Neuronal stem cell (in vitro differentiated cells): Measurements from ENCODE around the gene ANKAR.

ENCODE experiments used
- DNase-seq: peaks from one replicate; pipeline ENCODE4 v3.0.0-alpha.2; 2013; ENCODE audit warnings: low spot score
- H2AFZ ChIP-seq: one replicate; pipeline ENCODE4 v1.6.1; 2013; ENCODE audit warnings: mild to moderate bottlenecking, low read length, inconsistent platforms
- H2AK5ac ChIP-seq: 2 replicates; pipeline ENCODE4 v1.6.1; 2013; ENCODE audit warnings: low read depth, mild to moderate bottlenecking, inconsistent platforms, low read length, moderate library complexity, mixed read lengths
- H2BK120ac ChIP-seq: 2 replicates; pipeline ENCODE4 v1.6.1; 2013; ENCODE audit warnings: low read depth, mild to moderate bottlenecking, inconsistent platforms, low read length, moderate library complexity, mixed read lengths
- H2BK12ac ChIP-seq: one replicate; pipeline ENCODE4 v1.6.1; 2013; ENCODE audit warnings: low read length, inconsistent platforms
- H2BK15ac ChIP-seq: 2 replicates; pipeline ENCODE4 v1.6.1; 2013; ENCODE audit warnings: mild to moderate bottlenecking, low read length, inconsistent platforms, mixed read lengths
- H2BK5ac ChIP-seq: one replicate; pipeline ENCODE4 v1.6.1; 2013; ENCODE audit warnings: inconsistent platforms, mild to moderate bottlenecking, low read length, moderate library complexity
- H3K14ac ChIP-seq: one replicate; pipeline ENCODE4 v1.6.1; 2013; ENCODE audit warnings: low read length, inconsistent platforms
- H3K18ac ChIP-seq: 2 replicates; pipeline ENCODE4 v1.6.1; 2013; ENCODE audit warnings: low read length, inconsistent platforms
- H3K23ac ChIP-seq: 2 replicates; pipeline ENCODE4 v1.6.1; 2013; ENCODE audit warnings: low read depth, mild to moderate bottlenecking, mixed read lengths, low read length, inconsistent platforms; ENCODE audit not compliant: poor library complexity
- H3K27ac ChIP-seq: replicated peaks from 3 replicates; pipeline ENCODE4 v1.5.1; 2013; ENCODE audit warnings: low read length, inconsistent platforms
- H3K27me3 ChIP-seq, 3 experiments: 2 replicates each; pipeline ENCODE4 v1.6.1; 2013; ENCODE audit warnings: low read length in 3 of 3, mild to moderate bottlenecking in 2 of 3, inconsistent platforms in 1 of 3, low read depth in 1 of 3, mixed read lengths in 1 of 3, moderate library complexity in 1 of 3; ENCODE audit not compliant: control insufficient read depth in 3 of 3, insufficient read depth in 3 of 3
- H3K36me3 ChIP-seq, 2 donors: replicated peaks in 1 of 2; 2 replicates each; pipeline ENCODE4 v1.6.1; 2013; ENCODE audit warnings: low read length in 2 of 2; ENCODE audit not compliant: control insufficient read depth in 2 of 2, insufficient read depth in 2 of 2
- H3K4ac ChIP-seq: 2 replicates; pipeline ENCODE4 v1.6.1; 2013; ENCODE audit warnings: inconsistent platforms, mild to moderate bottlenecking, low read length, moderate library complexity
- H3K4me1 ChIP-seq, 2 donors: 1 replicate in 1 of 2; 2 replicates in 1 of 2; pipeline ENCODE4 v1.6.1; 2013; ENCODE audit warnings: low read length in 2 of 2, low read depth in 1 of 2; ENCODE audit not compliant: control insufficient read depth in 2 of 2, insufficient read depth in 1 of 2
- H3K4me2 ChIP-seq: one replicate; pipeline ENCODE4 v1.6.1; 2013; ENCODE audit warnings: mild to moderate bottlenecking, low read length, inconsistent platforms; ENCODE audit not compliant: insufficient read depth, poor library complexity, severe bottlenecking
- H3K4me3 ChIP-seq, 2 donors: 2 replicates each; pipeline ENCODE4 v1.5.1; 2013; ENCODE audit warnings: low read length in 2 of 2, mild to moderate bottlenecking in 2 of 2, inconsistent platforms in 1 of 2, moderate library complexity in 1 of 2
- H3K79me1 ChIP-seq: one replicate; pipeline ENCODE4 v1.6.1; 2013; ENCODE audit warnings: low read depth, mild to moderate bottlenecking, inconsistent platforms, low read length, moderate library complexity
- H3K9ac ChIP-seq: one replicate; pipeline ENCODE4 v1.6.1; 2013; ENCODE audit warnings: mild to moderate bottlenecking, low read depth, low read length, inconsistent platforms; ENCODE audit not compliant: poor library complexity
- H3K9me3 ChIP-seq, 2 donors: replicated peaks in 1 of 2; 2 replicates each; pipeline versions ENCODE3 to v1.6.1; 2013; ENCODE audit warnings: low read length in 2 of 2, mild to moderate bottlenecking in 2 of 2, inconsistent platforms in 1 of 2, low read depth in 1 of 2, mixed read lengths in 1 of 2, moderate library complexity in 1 of 2; ENCODE audit not compliant: control insufficient read depth in 2 of 2, insufficient read depth in 1 of 2
- H4K8ac ChIP-seq: one replicate; pipeline ENCODE4 v1.6.1; 2013; ENCODE audit warnings: low read depth, mild to moderate bottlenecking, inconsistent platforms, low read length, moderate library complexity
- H4K91ac ChIP-seq: one replicate; pipeline ENCODE4 v1.6.1; 2013; ENCODE audit warnings: low read length, low read depth, mild to moderate bottlenecking, inconsistent platforms; ENCODE audit not compliant: poor library complexity
- WGBS, 2 donors: extraction: QIAGEN DNeasy Blood & Tissue Kit; methylation state at CpG; one replicate each; pipeline ENCODE4 v1.1.7; 2013; ENCODE audit warnings: missing lambda C conversion rate in 2 of 2, mixed read lengths in 1 of 2; ENCODE audit not compliant: insufficient read length in 2 of 2, insufficient replicate concordance in 1 of 2; ENCODE audit errors: extremely low coverage in 2 of 2; 5-methylcytosine and 5-hydroxymethylcytosine counted together

Gene ANKAR

GRCh38 chr2:189659734-189660133 is 14.7 kb upstream of the ANKAR start:
- no peak for DNase-seq
- H3K14ac ChIP-seq = no peak overlapping the region
- H3K27me3 ChIP-seq = no peaks in the 10 kb centered on the region
- H4K91ac ChIP-seq = no peak overlapping the region
- no peak overlapping the region for H3K4ac ChIP-seq
- H3K23ac ChIP-seq = no peak overlapping the region
- H2AFZ ChIP-seq = no peak overlapping the region
- H3K4me2 ChIP-seq = no peak overlapping the region
- no peak overlapping the region for H2BK15ac ChIP-seq
- no peak overlapping the region for H2AK5ac ChIP-seq
- H3K79me1 ChIP-seq = peaks cover 4% of the 10 kb centered on the region
- no peak overlapping the region for H3K4me3 ChIP-seq
- H3K4me1 ChIP-seq = peaks cover 3 to 4% of the 10 kb centered on the region in 2 donors
- peaks cover 0 to 14% of the 10 kb centered on the region in 2 donors for H3K36me3 ChIP-seq
- no peak overlapping the region for H3K27ac ChIP-seq
- H3K9ac ChIP-seq = no peak overlapping the region
- no peak overlapping the region for H3K18ac ChIP-seq
- no peak overlapping the region for H2BK5ac ChIP-seq
- WGBS, 2 donors = no CpG with 5 or more reads among the region's 2 CpGs
- H2BK120ac ChIP-seq = no peak overlapping the region
- no peak overlapping the region for H4K8ac ChIP-seq
- no peak overlapping the region for H2BK12ac ChIP-seq
- H3K9me3 ChIP-seq = no peaks in the 10 kb centered on the region

GRCh38 chr2:189660803-189661147 is 13.7 kb upstream of the ANKAR start:
- no peak overlapping the region for H2AFZ ChIP-seq
- H2AK5ac ChIP-seq = no peak overlapping the region
- H3K14ac ChIP-seq = no peak overlapping the region
- H3K4me2 ChIP-seq = no peak overlapping the region
- no peaks in the 10 kb centered on the region for H3K9me3 ChIP-seq
- H3K18ac ChIP-seq = no peak overlapping the region
- H3K4me3 ChIP-seq = no peak overlapping the region
- H3K23ac ChIP-seq = no peak overlapping the region
- no peak overlapping the region for H4K8ac ChIP-seq
- H2BK12ac ChIP-seq = no peak overlapping the region
- H3K36me3 ChIP-seq = peaks cover 0 to 23% of the 10 kb centered on the region in 2 donors
- no peak overlapping the region for H2BK120ac ChIP-seq
- no peak overlapping the region for H3K9ac ChIP-seq
- H3K4ac ChIP-seq = no peak overlapping the region
- H3K27me3 ChIP-seq = no peaks in the 10 kb centered on the region
- DNase-seq = no peak
- peaks cover 4% of the 10 kb centered on the region for H3K79me1 ChIP-seq
- no CpG with 5 or more reads among the region's 4 CpGs for WGBS, 2 donors
- H3K27ac ChIP-seq = no peak overlapping the region
- no peak overlapping the region for H2BK5ac ChIP-seq
- no peak overlapping the region for H2BK15ac ChIP-seq
- H3K4me1 ChIP-seq = peaks cover 3 to 4% of the 10 kb centered on the region in 2 donors
- H4K91ac ChIP-seq = no peak overlapping the region

- Histone ChIP-seq H4K91ac (no peak within 1 kb of the TSS), H3K4me1 (peaks cover 3 to 4% of the 10 kb centered on the region in 2 donors), H2BK5ac (no peak within 1 kb of the TSS), H3K14ac (no peak within 1 kb of the TSS), H4K8ac (no peak within 1 kb of the TSS), H3K27me3 (no peaks in the 10 kb centered on the region), H3K4me3 (peak within 1 kb of the TSS; percentile 88 to 94), H2BK120ac (no peak within 1 kb of the TSS), H3K18ac (peak within 1 kb of the TSS; percentile 68), H3K9ac (peak within 1 kb of the TSS; percentile 94), H2BK15ac (no peak within 1 kb of the TSS), H2AFZ (peak within 1 kb of the TSS; percentile 90), H3K4me2 (peak within 1 kb of the TSS; percentile 58), H2BK12ac (no peak within 1 kb of the TSS), H3K4ac (no peak within 1 kb of the TSS), H3K9me3 (no peaks in the 10 kb centered on the region), H3K36me3 (peaks cover 0 to 29% of the 10 kb centered on the region in 2 donors), H3K79me1 (peaks cover 4% of the 10 kb centered on the region), H2AK5ac (no peak within 1 kb of the TSS), H3K23ac (peak within 1 kb of the TSS; percentile 61), H3K27ac (no peak within 1 kb of the TSS)
- WGBS, 2 donors = no CpG with 5 or more reads among the region's 46 CpGs
- DNase-seq = peak; percentile 99
These were observed 13.1 kb upstream of the ANKAR start, which contains the start of gene ASNSD1 for GRCh38 chr2:189661148-189661956. ASNSD1 (plus strand) TSS chr2:189661459; CDS start chr2:189666133, 4,674 bp downstream.

GRCh38 chr2:189661957-189662321 is 12.5 kb upstream of the ANKAR start:
- Histone ChIP-seq H4K8ac (no peak overlapping the region), H4K91ac (no peak overlapping the region), H2BK5ac (no peak overlapping the region), H3K36me3 (peaks cover 3 to 35% of the 10 kb centered on the region in 2 donors), H2AFZ (peak overlapping the region; percentile 90), H3K23ac (no peak overlapping the region), H3K4me1 (peaks cover 3 to 4% of the 10 kb centered on the region in 2 donors), H3K4me3 (peak overlapping the region; percentile 88 to 94), H2AK5ac (no peak overlapping the region), H3K4me2 (peak overlapping the region; percentile 58), H3K4ac (no peak overlapping the region), H3K14ac (no peak overlapping the region), H3K9me3 (no peaks in the 10 kb centered on the region), H3K79me1 (peaks cover 4% of the 10 kb centered on the region), H2BK12ac (no peak overlapping the region), H3K27me3 (no peaks in the 10 kb centered on the region), H3K18ac (no peak overlapping the region), H2BK120ac (no peak overlapping the region), H2BK15ac (no peak overlapping the region), H3K27ac (no peak overlapping the region), H3K9ac (peak overlapping the region; percentile 85)
- DNase-seq = no peak
- WGBS, 2 donors = no CpG with 5 or more reads among the region's 9 CpGs
